Kasumi-1 (cell line): ENCODE data around the gene TAGLN3.
A peak's percentile ranks its signal among the peaks of the same experiment; 100 is the strongest.
"Not testable (repeated sequence)": the region's sequence is repeated elsewhere in the genome, so short reads cannot be mapped to it uniquely, and the experiment has no call there.

ENCODE experiments used
- DNase-seq, 2 experiments: peaks; one replicate each; lab custom pipeline; 2025; lab: John Stamatoyannopoulos, UW

The TAGLN3 gene

GRCh38 chr3:112010636-112011035, 11.9 kb downstream of the TAGLN3 start:
- DNase-seq = no peak

- no peak for DNase-seq
Observed at GRCh38 chr3:112011376-112011940, 12.7 kb downstream of the TAGLN3 start.

- DNase-seq = no peak
Observed at GRCh38 chr3:112012205-112012992, 13.7 kb downstream of the TAGLN3 start.

- DNase-seq = peak; percentile 69 to 86
Observed at GRCh38 chr3:112013058-112013783, 14.5 kb downstream of the TAGLN3 start.

- no peak for DNase-seq
Observed at GRCh38 chr3:112013784-112014143, 15.0 kb downstream of the TAGLN3 start.

GRCh38 chr3:112017091-112017490, 18.4 kb downstream of the TAGLN3 start:
- no peak for DNase-seq

GRCh38 chr3:112018712-112019111, 20.0 kb downstream of the TAGLN3 start:
- no peak for DNase-seq

- DNase-seq = no peak
Observed at GRCh38 chr3:112019716-112020115, 21.0 kb downstream of the TAGLN3 start.

GRCh38 chr3:112020674-112021085, 22.0 kb downstream of the TAGLN3 start:
- DNase-seq = no peak

- no peak for DNase-seq
Observed at GRCh38 chr3:112027142-112027541, 28.4 kb downstream of the TAGLN3 start.

- no peak for DNase-seq
Observed at GRCh38 chr3:112027826-112028225, 29.1 kb downstream of the TAGLN3 start.

- DNase-seq = no peak
Observed at GRCh38 chr3:112030901-112031300, 32.2 kb downstream of the TAGLN3 start.

GRCh38 chr3:112032098-112032731, 33.5 kb downstream of the TAGLN3 start:
- DNase-seq = no peak

GRCh38 chr3:112034436-112034835, 35.7 kb downstream of the TAGLN3 start, which contains the start of gene TMPRSS7:
Gene TMPRSS7, plus strand, starts transcription at chr3:112034736. Its CDS starts 110 bp downstream, at chr3:112034846.
- no peak for DNase-seq

GRCh38 chr3:112035241-112035640, 36.5 kb downstream of the TAGLN3 start:
- no peak for DNase-seq

GRCh38 chr3:112037194-112037593, 38.5 kb downstream of the TAGLN3 start:
- DNase-seq = not testable (repeated sequence)

GRCh38 chr3:112038863-112039262, 40.1 kb downstream of the TAGLN3 start:
- no peak for DNase-seq

GRCh38 chr3:112041321-112041720, 42.6 kb downstream of the TAGLN3 start:
- no peak for DNase-seq

GRCh38 chr3:112042842-112043280, 44.1 kb downstream of the TAGLN3 start:
- no peak for DNase-seq

- peak; percentile 84 to 92 for DNase-seq
Observed at GRCh38 chr3:112043621-112044201, 45.0 kb downstream of the TAGLN3 start.

- DNase-seq = no peak
Observed at GRCh38 chr3:112046599-112046998, 47.9 kb downstream of the TAGLN3 start.

- no peak for DNase-seq
Observed at GRCh38 chr3:112047264-112047663, 48.5 kb downstream of the TAGLN3 start.
